RWPE2 (cell line): ENCODE data around the gene CSRNP3.

ENCODE experiments used
- ATAC-seq: fragments of 200-7000 bp; cut with Tn5 transposase; 3 replicates; pipeline ENCODE4 v1.9.1; 2021; ENCODE audit warnings: low read depth
- DNase-seq: peaks from one replicate; pipeline ENCODE4 v3.0.0-alpha.2; 2020; ENCODE audit warnings: low spot score
- H3K27ac ChIP-seq: fragments of 450-650 bp; 2 replicates; pipeline ENCODE4 v1.5.1; 2017; ENCODE audit warnings: mild to moderate bottlenecking; ENCODE audit not compliant: poor library complexity, severe bottlenecking
- H3K27me3 ChIP-seq: fragments of 250-450 bp; sonication (Bioruptor Pico); 2 replicates; pipeline ENCODE4 v1.5.1; 2021; ENCODE audit warnings: mild to moderate bottlenecking, moderate library complexity; ENCODE audit not compliant: insufficient read depth, poor library complexity, severe bottlenecking
- H3K36me3 ChIP-seq: fragments of 250-450 bp; sonication (Bioruptor Pico); 2 replicates; pipeline ENCODE4 v1.5.1; 2020; ENCODE audit warnings: low read depth, mild to moderate bottlenecking, moderate library complexity
- H3K4me1 ChIP-seq: fragments of 250-450 bp; sonication (Bioruptor Pico); 2 replicates; pipeline ENCODE4 v1.5.1; 2021; ENCODE audit warnings: mild to moderate bottlenecking, moderate library complexity; ENCODE audit not compliant: insufficient read depth, poor library complexity, severe bottlenecking
- H3K4me3 ChIP-seq: fragments of 250-450 bp; sonication (Bioruptor Pico); 2 replicates; pipeline ENCODE4 v1.5.1; 2021; ENCODE audit warnings: mild to moderate bottlenecking, moderate library complexity; ENCODE audit not compliant: severe bottlenecking
- H3K9me3 ChIP-seq: fragments of 250-450 bp; sonication (Bioruptor Pico); 2 replicates; pipeline ENCODE4 v1.5.1; 2021; ENCODE audit warnings: mild to moderate bottlenecking, moderate library complexity; ENCODE audit not compliant: severe bottlenecking
- TF ChIP-seq, protein P1 (sequence below): fragments of 450-650 bp; IDR thresholded peaks from one replicate; pipeline ENCODE4 v1.5.1; 2017; ENCODE audit warnings: mild to moderate bottlenecking, moderate library complexity; ENCODE audit not compliant: poor library complexity, severe bottlenecking

The CSRNP3 gene

DNA sequence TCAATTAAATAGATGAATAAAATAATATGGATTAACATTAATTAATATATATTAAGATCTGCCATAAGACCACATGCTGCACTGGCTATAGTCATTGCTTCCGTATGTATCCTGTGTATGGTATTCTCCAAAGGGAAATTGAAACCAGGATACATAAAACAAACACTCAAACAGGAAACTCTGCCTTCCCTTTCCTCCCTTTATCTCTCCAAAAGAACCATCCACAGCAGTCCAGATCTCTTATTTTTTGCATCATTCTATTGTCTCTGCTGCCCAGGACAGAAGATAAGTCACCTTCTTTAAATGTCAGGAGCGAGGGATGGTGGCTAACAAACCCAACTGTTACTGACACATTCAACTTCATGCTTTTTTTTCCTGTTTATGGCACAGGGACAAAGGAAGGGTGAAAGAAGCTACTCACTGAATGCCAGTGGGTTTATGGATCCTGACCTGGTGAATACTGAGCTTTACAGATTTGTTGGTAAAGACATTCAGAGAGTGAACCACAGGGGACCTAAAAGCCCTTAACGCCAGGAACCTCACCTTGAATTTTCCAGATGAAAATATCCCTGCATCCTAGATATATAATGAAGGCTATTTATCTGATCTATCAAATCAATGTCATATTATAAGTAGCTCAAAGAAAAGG lies 67.5 kb downstream of the CSRNP3 start:
- no peaks in the 10 kb centered on the region for H3K4me1 ChIP-seq
- H3K27ac ChIP-seq: no peak overlapping the region
- H3K36me3 ChIP-seq: no peaks in the 10 kb centered on the region
- no peak for DNase-seq
- ATAC-seq: no peak
- H3K9me3 ChIP-seq: no peaks in the 10 kb centered on the region
- TF ChIP-seq, protein P1, sequence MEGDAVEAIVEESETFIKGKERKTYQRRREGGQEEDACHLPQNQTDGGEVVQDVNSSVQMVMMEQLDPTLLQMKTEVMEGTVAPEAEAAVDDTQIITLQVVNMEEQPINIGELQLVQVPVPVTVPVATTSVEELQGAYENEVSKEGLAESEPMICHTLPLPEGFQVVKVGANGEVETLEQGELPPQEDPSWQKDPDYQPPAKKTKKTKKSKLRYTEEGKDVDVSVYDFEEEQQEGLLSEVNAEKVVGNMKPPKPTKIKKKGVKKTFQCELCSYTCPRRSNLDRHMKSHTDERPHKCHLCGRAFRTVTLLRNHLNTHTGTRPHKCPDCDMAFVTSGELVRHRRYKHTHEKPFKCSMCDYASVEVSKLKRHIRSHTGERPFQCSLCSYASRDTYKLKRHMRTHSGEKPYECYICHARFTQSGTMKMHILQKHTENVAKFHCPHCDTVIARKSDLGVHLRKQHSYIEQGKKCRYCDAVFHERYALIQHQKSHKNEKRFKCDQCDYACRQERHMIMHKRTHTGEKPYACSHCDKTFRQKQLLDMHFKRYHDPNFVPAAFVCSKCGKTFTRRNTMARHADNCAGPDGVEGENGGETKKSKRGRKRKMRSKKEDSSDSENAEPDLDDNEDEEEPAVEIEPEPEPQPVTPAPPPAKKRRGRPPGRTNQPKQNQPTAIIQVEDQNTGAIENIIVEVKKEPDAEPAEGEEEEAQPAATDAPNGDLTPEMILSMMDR: no peak
- H3K27me3 ChIP-seq: no peaks in the 10 kb centered on the region
- H3K4me3 ChIP-seq: no peak overlapping the region

DNA sequence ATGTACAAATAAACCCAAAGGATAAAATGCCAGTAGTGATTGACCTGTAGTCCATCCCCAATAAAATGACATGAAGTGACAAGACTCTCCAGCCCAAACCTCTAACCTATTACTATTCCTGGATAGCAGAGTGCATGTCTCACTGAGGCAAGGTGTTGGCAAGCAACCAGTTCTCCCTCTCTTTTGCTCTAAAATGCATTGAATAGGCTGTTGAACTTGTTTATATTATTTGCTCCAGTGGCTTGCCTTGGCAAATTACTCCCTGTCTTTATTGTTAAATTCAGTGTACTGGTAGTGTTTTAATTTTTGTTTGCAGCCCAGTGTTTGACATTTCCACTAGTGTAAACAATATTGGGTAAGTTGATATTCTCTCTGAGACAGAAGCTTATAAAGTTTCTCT lies 70.5 kb downstream of the CSRNP3 start:
- Histone ChIP-seq H3K36me3 (no peaks in the 10 kb centered on the region), H3K9me3 (no peaks in the 10 kb centered on the region), H3K27me3 (no peaks in the 10 kb centered on the region), H3K4me1 (no peaks in the 10 kb centered on the region), H3K4me3 (no peak overlapping the region), H3K27ac (no peak overlapping the region)
- DNase-seq: no peak
- no peak for ATAC-seq
- TF ChIP-seq, protein P1: no peak

DNA sequence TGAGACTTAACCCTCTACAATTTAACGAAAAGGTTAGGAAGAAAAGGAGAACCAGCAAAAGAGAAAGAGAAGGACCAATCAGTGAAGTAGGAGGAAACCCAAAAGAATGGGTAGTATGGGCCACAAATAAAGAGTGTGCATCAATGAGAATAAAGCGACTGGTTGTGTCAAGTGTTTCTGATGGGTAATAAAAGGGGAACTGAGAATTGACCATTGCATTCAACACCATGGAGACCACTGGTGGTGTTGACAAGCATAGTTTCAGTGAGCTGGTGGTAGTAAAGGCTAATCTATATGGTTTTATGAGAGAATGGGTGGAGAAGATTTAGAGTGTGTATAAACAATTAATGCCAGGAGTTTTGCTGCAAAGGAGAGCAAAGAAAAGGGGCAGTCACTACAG lies 75.4 kb downstream of the CSRNP3 start:
- DNase-seq (no peak), ATAC-seq (no peak)
- H3K27me3 ChIP-seq: no peaks in the 10 kb centered on the region
- no peak overlapping the region for H3K4me3 ChIP-seq
- TF ChIP-seq, protein P1: no peak
- H3K4me1 ChIP-seq: no peaks in the 10 kb centered on the region
- H3K27ac ChIP-seq: no peak overlapping the region
- no peaks in the 10 kb centered on the region for H3K9me3 ChIP-seq
- no peaks in the 10 kb centered on the region for H3K36me3 ChIP-seq

DNA sequence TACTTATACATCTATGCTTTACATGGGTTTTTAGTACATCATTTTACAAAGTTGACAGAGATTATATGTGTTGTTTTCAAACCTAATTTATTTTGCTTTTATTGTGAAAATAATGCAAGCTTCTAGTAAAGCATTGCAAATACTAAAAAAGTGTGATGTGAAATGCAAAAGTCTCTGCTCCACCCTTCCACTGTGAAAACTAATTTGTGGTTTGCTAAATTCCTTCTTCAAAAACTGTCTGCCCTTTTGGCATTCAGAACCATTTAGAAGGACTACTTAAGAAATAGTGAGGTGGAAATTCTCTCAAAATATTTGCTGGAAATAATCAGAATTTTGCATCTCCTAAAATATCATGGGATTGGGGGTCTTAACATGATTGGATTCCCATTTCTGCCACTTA lies 78.4 kb downstream of the CSRNP3 start:
- no peak for ATAC-seq
- H3K36me3 ChIP-seq: no peaks in the 10 kb centered on the region
- no peaks in the 10 kb centered on the region for H3K4me1 ChIP-seq
- no peak overlapping the region for H3K27ac ChIP-seq
- H3K4me3 ChIP-seq: no peak overlapping the region
- no peaks in the 10 kb centered on the region for H3K9me3 ChIP-seq
- DNase-seq: no peak
- H3K27me3 ChIP-seq: no peaks in the 10 kb centered on the region
- TF ChIP-seq, protein P1: no peak

DNA sequence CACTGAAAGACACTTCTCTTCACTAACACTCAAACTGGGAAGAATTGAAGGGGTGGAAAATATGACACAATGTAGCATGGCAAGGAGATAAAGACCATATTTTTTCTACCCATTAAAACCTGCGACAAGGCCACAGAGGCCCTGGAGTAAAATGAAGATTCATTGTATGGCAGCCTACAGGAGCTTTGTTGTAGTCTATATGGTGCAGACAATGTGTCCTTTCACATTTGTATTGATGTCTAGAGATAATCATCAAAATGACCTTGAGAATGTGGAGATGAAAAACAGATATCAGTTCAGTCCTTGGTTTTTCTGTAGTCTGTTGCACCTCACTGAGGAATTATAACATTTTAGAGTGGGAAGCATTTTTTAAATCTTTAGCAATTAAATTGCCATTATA lies 80.1 kb downstream of the CSRNP3 start:
- Histone ChIP-seq H3K36me3 (no peaks in the 10 kb centered on the region), H3K27me3 (no peaks in the 10 kb centered on the region), H3K27ac (no peak overlapping the region), H3K4me1 (no peaks in the 10 kb centered on the region), H3K4me3 (no peak overlapping the region), H3K9me3 (no peaks in the 10 kb centered on the region)
- no peak for ATAC-seq
- DNase-seq: no peak
- TF ChIP-seq, protein P1: no peak
